K562 (cell line): Measurements from ENCODE around the gene MYO15A. TPM values are rescaled to one million over a fixed set of nuclear protein-coding genes. Genes with fewer than 3 reads are reported as not detected.

Experiments
- ATAC-seq: fragments of 200-7000 bp; cut with Tn5 transposase; 3 replicates; pipeline ENCODE4 v1.9.1; 2020; ENCODE audit warnings: moderate library complexity
- BruUV-seq: library from RNA; stranded (reverse); fragments of 400-500 nt; replicated peaks from 2 replicates; lab custom pipeline; 2021; lab: Mats Ljungman, UMichigan
- CTCF ChIA-PET: fragments of 300-600 bp; formaldehyde crosslinking; extraction: SDS; loops from one replicate; lab custom pipeline; 2021; ENCODE audit warnings: low intra/inter-chr PET ratio; lab: Yijun Ruan, JAX
- POLR2A ChIA-PET: fragments of 300-600, 350-650 bp; sonication (Branson Sonifier 250); formaldehyde crosslinking; extraction: SDS; loops from one replicate; lab custom pipeline; 2021; ENCODE audit warnings: antibody characterized with exemption, inconsistent platforms; lab: Yijun Ruan, JAX
- DNase-seq, 4 experiments: peaks; one replicate each; pipeline versions ENCODE4 v3.0.0 to v3.0.0-alpha.2; 2011 to 2018; ENCODE audit warnings: low spot score in 3 of 4, mixed read lengths in 3 of 4; ENCODE audit errors: extremely low read depth in 1 of 4
- FAIRE-seq: peaks from 2 replicates; lab custom pipeline; 2011; peaks lifted over from hg19 to GRCh38; lab: Jason Lieb, UNC
- H2AFZ ChIP-seq: 2 replicates; pipeline ENCODE4 v1.6.0; 2011; ENCODE audit warnings: low read depth, low read length, control low read depth, inconsistent platforms
- H3K27ac ChIP-seq: fragments of 200-600 bp; 3 replicates; pipeline ENCODE4 v1.8.0; 2011; ENCODE audit warnings: low read depth, mild to moderate bottlenecking, control low read depth, inconsistent platforms, low read length, moderate library complexity, mixed read lengths; ENCODE audit errors: extremely low read depth
- H3K27me3 ChIP-seq, 2 experiments: fragments of 300-600 bp in 1 of 2; 2 replicates in 1 of 2; 3 replicates in 1 of 2; pipeline versions ENCODE4 v1.6.0 to v1.8.0; 2011; ENCODE audit warnings: inconsistent platforms in 2 of 2, low read length in 2 of 2, mild to moderate bottlenecking in 1 of 2, mixed read lengths in 1 of 2, moderate library complexity in 1 of 2; ENCODE audit not compliant: control insufficient read depth in 2 of 2, insufficient read depth in 2 of 2
- H3K36me3 ChIP-seq: fragments of 300-600 bp; 3 replicates; pipeline ENCODE4 v1.8.0; 2011; ENCODE audit warnings: mild to moderate bottlenecking, low read length, inconsistent platforms; ENCODE audit not compliant: control insufficient read depth, insufficient read depth
- H3K4me1 ChIP-seq, 2 experiments: fragments of 200-600 bp in 1 of 2; replicated peaks in 1 of 2; 2 replicates in 1 of 2; 3 replicates in 1 of 2; pipeline versions ENCODE4 v1.5.1 to v1.8.0; 2011; ENCODE audit warnings: inconsistent platforms in 2 of 2, low read length in 2 of 2, mild to moderate bottlenecking in 1 of 2, mixed read lengths in 1 of 2, moderate library complexity in 1 of 2; ENCODE audit not compliant: control insufficient read depth in 2 of 2, insufficient read depth in 2 of 2
- H3K4me2 ChIP-seq: 2 replicates; pipeline ENCODE4 v1.6.1; 2011; ENCODE audit warnings: low read length, control low read depth, inconsistent platforms, mixed read lengths; ENCODE audit not compliant: insufficient read depth
- H3K4me3 ChIP-seq: fragments of 200-600 bp; sonication (generic), shearing (Covaris generic); 2 replicates; pipeline ENCODE4 v1.5.1; 2016; ENCODE audit warnings: control low read depth, inconsistent platforms
- H3K79me2 ChIP-seq: fragments of 200-600 bp; 3 replicates; pipeline ENCODE4 v1.8.0; 2011; ENCODE audit warnings: low read length, inconsistent platforms; ENCODE audit not compliant: control insufficient read depth, insufficient read depth
- H3K9ac ChIP-seq, 2 experiments: 2 replicates each; pipeline versions ENCODE4 v1.6.0 to v1.6.1; 2011; ENCODE audit warnings: low read depth in 2 of 2, low read length in 2 of 2, control low read depth in 1 of 2, inconsistent platforms in 1 of 2, mild to moderate bottlenecking in 1 of 2, mixed read lengths in 1 of 2; ENCODE audit not compliant: insufficient read depth in 1 of 2
- H3K9me1 ChIP-seq: one replicate; pipeline ENCODE4 v1.6.0; 2011; ENCODE audit warnings: inconsistent platforms, mild to moderate bottlenecking, low read length, moderate library complexity; ENCODE audit not compliant: control insufficient read depth, insufficient read depth
- H3K9me3 ChIP-seq: replicated peaks from 2 replicates; pipeline ENCODE4 v1.5.1; 2011; ENCODE audit warnings: low read depth, low read length, inconsistent platforms; ENCODE audit not compliant: control insufficient read depth, insufficient read depth
- H4K20me1 ChIP-seq: replicated peaks from 2 replicates; pipeline ENCODE4 v1.6.1; 2011; ENCODE audit warnings: low read length, inconsistent platforms, mixed read lengths; ENCODE audit not compliant: control insufficient read depth, insufficient read depth
- FOSL1 ChIP-seq: fragments of 200-800 bp; sonication (Bioruptor generic); conservative IDR thresholded peaks from 2 replicates; pipeline ENCODE4 v1.6.1; 2016; ENCODE audit warnings: missing genetic modification characterization, missing compliant biosample characterization
- IRF9 ChIP-seq: fragments of 450-650 bp; IDR thresholded peaks from 2 replicates; pipeline ENCODE4 v1.6.1; 2016; ENCODE audit warnings: missing biosample characterization, missing genetic modification characterization
- NR3C1 ChIP-seq: sonication (generic); formaldehyde crosslinking; IDR thresholded peaks from 2 replicates; pipeline ENCODE4 v1.8.1; 2022; ENCODE audit warnings: missing genetic modification reagents
- THRAP3 ChIP-seq: fragments of 450-650 bp; IDR thresholded peaks from 2 replicates; pipeline ENCODE4 v1.6.1; 2016; ENCODE audit warnings: mild to moderate bottlenecking, inconsistent platforms, borderline replicate concordance
- ZNF707 ChIP-seq: fragments of 250-450 bp; sonication (Bioruptor Pico); conservative IDR thresholded peaks from 2 replicates; pipeline ENCODE4 v1.8.0; 2022; ENCODE audit warnings: inconsistent platforms, mild to moderate bottlenecking, moderate library complexity
- WGBS: fragments of 100-300 bp; shearing (Covaris generic); methylation state at CpG from one replicate; pipeline ENCODE4 v1.1.6; 2016; ENCODE audit warnings: low coverage, mixed read lengths; ENCODE audit not compliant: insufficient coverage; ENCODE audit errors: missing lambda C conversion rate; 5-methylcytosine and 5-hydroxymethylcytosine counted together
- in situ Hi-C: fragments of 300-500 bp; cut with MboI; formaldehyde crosslinking; loops from 4 replicates; pipeline ENCODE4 v1.15.0; 2018; ENCODE audit warnings: inconsistent platforms, mixed read lengths
- intact Hi-C: fragments of 100-400 bp; cut with micrococcal nuclease; formaldehyde crosslinking; loops from 2 replicates; pipeline ENCODE4 v1.14.2; 2022
- polyA plus RNA-seq, 8 experiments: library from polyadenylated mRNA; depleted of rRNA in 4 of 8; stranded (reverse) in 5 of 8; unstranded in 3 of 8; fragments of >200 nt; fragmentation: Nextera tagmentation in 2 of 8; fragmentation: Illumina TruSeq in 1 of 8; extraction: Ambion mirVana in 2 of 8; extraction: Trizol in 1 of 8; gene quantifications; 2 replicates each; pipeline versions ENCODE4 v1.2.1 to v1.2.3, GENCODE V29; 2011 to 2014; ENCODE audit warnings: inconsistent platforms in 1 of 8, missing spikeins in 1 of 8
- total RNA-seq, 7 experiments: library from RNA; depleted of rRNA in 6 of 7; stranded (reverse); fragments of >200 nt in 6 of 7; fragmentation: Illumina TruSeq in 2 of 7; extraction: Trizol in 2 of 7; gene quantifications; 2 replicates each; pipeline versions ENCODE4 v1.2.1 to v1.2.3, GENCODE V29; 2011 to 2021; ENCODE audit warnings: low replicate concordance in 1 of 7
- TF ChIP-seq, protein P1 (sequence below), 2 experiments: fragments of 450-650 bp in 1 of 2; sonication (generic) in 1 of 2; formaldehyde crosslinking in 1 of 2; IDR thresholded peaks in 1 of 2; conservative IDR thresholded peaks in 1 of 2; 2 replicates each; pipeline versions ENCODE4 v1.6.1 to v1.8.1; 2016 to 2023; ENCODE audit warnings: mild to moderate bottlenecking in 2 of 2, moderate library complexity in 2 of 2, inconsistent platforms in 1 of 2, missing genetic modification reagents in 1 of 2
- TF ChIP-seq, protein P2 (sequence below): sonication (generic); formaldehyde crosslinking; IDR thresholded peaks from 2 replicates; pipeline ENCODE4 v1.9.0; 2022; ENCODE audit warnings: mild to moderate bottlenecking, missing genetic modification reagents

MYO15A gene
- total and polyA plus RNA-seq, 9 of the 15 experiments (the other 6 are each of a cell fraction or from before 2014, with no cell fraction given) = 0.05 to 0.88 (median 0.14) TPM; not detected in 1

GRCh38 chr17:18140648-18141047, 32.1 kb downstream of the MYO15A start:
- TF ChIP-seq, protein P1, sequence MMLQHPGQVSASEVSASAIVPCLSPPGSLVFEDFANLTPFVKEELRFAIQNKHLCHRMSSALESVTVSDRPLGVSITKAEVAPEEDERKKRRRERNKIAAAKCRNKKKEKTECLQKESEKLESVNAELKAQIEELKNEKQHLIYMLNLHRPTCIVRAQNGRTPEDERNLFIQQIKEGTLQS (IDR thresholded peaks at IDR 0.05) = no peak
- TF ChIP-seq, protein P1 (CRISPR knock-in tag; conservative IDR thresholded peaks at IDR 0.05) = no peak
- TF ChIP-seq IRF9 (tag) (no peak), ZNF707 (CRISPR knock-in tag) (no peak), NR3C1 (no peak), THRAP3 (no peak), FOSL1 (no peak)
- TF ChIP-seq, protein P2, sequence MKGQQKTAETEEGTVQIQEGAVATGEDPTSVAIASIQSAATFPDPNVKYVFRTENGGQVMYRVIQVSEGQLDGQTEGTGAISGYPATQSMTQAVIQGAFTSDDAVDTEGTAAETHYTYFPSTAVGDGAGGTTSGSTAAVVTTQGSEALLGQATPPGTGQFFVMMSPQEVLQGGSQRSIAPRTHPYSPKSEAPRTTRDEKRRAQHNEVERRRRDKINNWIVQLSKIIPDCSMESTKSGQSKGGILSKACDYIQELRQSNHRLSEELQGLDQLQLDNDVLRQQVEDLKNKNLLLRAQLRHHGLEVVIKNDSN (CRISPR knock-in tag) = no peak
- Histone ChIP-seq H4K20me1 (peaks cover 4% of the 10 kb centered on the region; the same call in 1 of the 2 replicates), H3K4me2 (no peak overlapping the region), H3K4me1 (peaks cover 0 to 20% of the 10 kb centered on the region in 2 experiments; a peak in 3 of 5 replicates), H3K27ac (no peak overlapping the region), H3K9me1 (no peaks in the 10 kb centered on the region), H3K9me3 (no peaks in the 10 kb centered on the region), H3K36me3 (no peaks in the 10 kb centered on the region), H3K4me3 (no peak overlapping the region), H3K79me2 (no peaks in the 10 kb centered on the region), H2AFZ (no peak overlapping the region), H3K27me3 (no peaks in the 10 kb centered on the region), H3K9ac (peak overlapping the region in 1 of 2 experiments; percentile 22; a peak in 1 of 4 replicates)
- intact Hi-C loops (loop anchor here (2.0 to 10.0 kb wide), 2 partner anchors 46 to 184 kb away; no protein-coding TSS in a partner anchor), in situ Hi-C loops (no loop called here)
- BruUV-seq = no TSS peak
- WGBS = no CpG with 5 or more reads among the region's 3 CpGs
- POLR2A ChIA-PET = interaction anchor here (0.7 to 0.9 kb wide), 2 partner anchors 42 to 51 kb away, joined by 3 to 6 read pairs; no protein-coding TSS in a partner anchor
- FAIRE-seq (no peak), ATAC-seq (no peak), DNase-seq (no peak)
- CTCF ChIA-PET = interaction anchor here (1.0 kb wide), 2 partner anchors 45 to 90 kb away, joined by 4 read pairs; no protein-coding TSS in a partner anchor
